ENCODE results near the gene CGA. TPM values are rescaled to one million over a fixed set of nuclear protein-coding genes. Genes with fewer than 3 reads are reported as not detected.

The CGA gene
- total RNA-seq, 1 donor = not detected

DNA sequence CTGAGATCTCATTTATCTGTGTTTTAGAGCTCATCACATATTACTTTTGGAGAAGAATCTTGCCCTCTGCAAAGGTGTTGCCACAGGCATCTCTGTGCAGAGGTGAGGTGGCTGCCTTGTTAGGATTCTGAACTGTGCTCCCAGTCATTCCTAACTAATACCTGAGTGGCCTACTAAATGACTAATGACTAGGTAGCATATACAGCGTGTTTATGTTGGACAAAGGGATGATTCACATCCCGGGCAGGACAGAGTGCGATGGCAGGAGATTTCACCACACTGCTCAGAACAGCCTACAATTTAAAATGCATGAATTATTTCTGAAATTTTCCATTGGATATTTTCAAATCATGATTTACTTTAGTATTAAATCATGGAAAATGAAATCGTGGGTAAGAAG lies 23.1 kb upstream of the CGA start:
- no peaks in the 10 kb centered on the region for H3K9me3 ChIP-seq (ENCODE audit: low read depth, low read length)
- peaks cover 4% of the 10 kb centered on the region for H3K27me3 ChIP-seq (ENCODE audit: insufficient read depth, low read length)
- H3K4me1 ChIP-seq (ENCODE audit: insufficient read depth, low read length) = no peaks in the 10 kb centered on the region
- no peak overlapping the region for H2AFZ ChIP-seq (ENCODE audit: low read length)
- no peak for DNase-seq (ENCODE audit: insufficient read length, low spot score, missing footprints)
- no peaks in the 10 kb centered on the region for H4K20me1 ChIP-seq (ENCODE audit: insufficient read depth, low read length)
- H3K27ac ChIP-seq (ENCODE audit: low read depth, low read length) = no peak overlapping the region
- no peak overlapping the region for H3K4me2 ChIP-seq (ENCODE audit: insufficient read depth, low read length)
- H3K4me3 ChIP-seq (ENCODE audit: insufficient read depth, low read length) = no peak overlapping the region
- no peak for TF ChIP-seq CTCF (IDR thresholded peaks at IDR 0.05; ENCODE audit: extremely low read depth, low read depth, low read length)
- no peaks in the 10 kb centered on the region for H3K36me3 ChIP-seq (ENCODE audit: insufficient read depth, low read length)
- H3K79me2 ChIP-seq (ENCODE audit: insufficient read depth, low read length) = no peaks in the 10 kb centered on the region

DNA sequence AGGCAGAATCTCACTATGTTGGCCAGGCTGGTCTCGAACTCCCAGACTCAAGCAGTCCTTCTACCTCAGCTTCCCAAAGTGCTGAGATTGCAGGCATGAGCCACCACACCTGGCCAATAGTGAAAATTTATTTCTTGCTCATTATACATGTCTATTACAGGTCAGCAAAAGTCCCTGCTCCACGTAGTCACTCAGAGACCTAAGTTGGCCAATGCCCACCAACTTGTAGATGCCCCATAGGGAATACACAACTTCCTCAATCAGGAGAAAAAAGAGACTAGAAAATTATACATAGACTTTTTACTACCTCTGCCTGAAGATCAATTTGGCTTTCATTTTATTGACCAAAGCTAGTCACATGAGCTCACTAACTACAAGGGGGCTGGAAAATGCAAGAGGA lies 22.0 kb upstream of the CGA start:
- Histone ChIP-seq H2AFZ (ENCODE audit: low read length) (no peak overlapping the region), H3K4me3 (ENCODE audit: insufficient read depth, low read length) (no peak overlapping the region), H3K79me2 (ENCODE audit: insufficient read depth, low read length) (no peaks in the 10 kb centered on the region), H3K27ac (ENCODE audit: low read depth, low read length) (no peak overlapping the region), H3K36me3 (ENCODE audit: insufficient read depth, low read length) (no peaks in the 10 kb centered on the region), H3K9me3 (ENCODE audit: low read depth, low read length) (no peaks in the 10 kb centered on the region), H3K27me3 (ENCODE audit: insufficient read depth, low read length) (peaks cover 4% of the 10 kb centered on the region), H3K4me2 (ENCODE audit: insufficient read depth, low read length) (no peak overlapping the region), H3K4me1 (ENCODE audit: insufficient read depth, low read length) (no peaks in the 10 kb centered on the region), H4K20me1 (ENCODE audit: insufficient read depth, low read length) (no peaks in the 10 kb centered on the region)
- no peak for DNase-seq (ENCODE audit: insufficient read length, low spot score, missing footprints)
- no peak for TF ChIP-seq CTCF (IDR thresholded peaks at IDR 0.05; ENCODE audit: extremely low read depth, low read depth, low read length)

DNA sequence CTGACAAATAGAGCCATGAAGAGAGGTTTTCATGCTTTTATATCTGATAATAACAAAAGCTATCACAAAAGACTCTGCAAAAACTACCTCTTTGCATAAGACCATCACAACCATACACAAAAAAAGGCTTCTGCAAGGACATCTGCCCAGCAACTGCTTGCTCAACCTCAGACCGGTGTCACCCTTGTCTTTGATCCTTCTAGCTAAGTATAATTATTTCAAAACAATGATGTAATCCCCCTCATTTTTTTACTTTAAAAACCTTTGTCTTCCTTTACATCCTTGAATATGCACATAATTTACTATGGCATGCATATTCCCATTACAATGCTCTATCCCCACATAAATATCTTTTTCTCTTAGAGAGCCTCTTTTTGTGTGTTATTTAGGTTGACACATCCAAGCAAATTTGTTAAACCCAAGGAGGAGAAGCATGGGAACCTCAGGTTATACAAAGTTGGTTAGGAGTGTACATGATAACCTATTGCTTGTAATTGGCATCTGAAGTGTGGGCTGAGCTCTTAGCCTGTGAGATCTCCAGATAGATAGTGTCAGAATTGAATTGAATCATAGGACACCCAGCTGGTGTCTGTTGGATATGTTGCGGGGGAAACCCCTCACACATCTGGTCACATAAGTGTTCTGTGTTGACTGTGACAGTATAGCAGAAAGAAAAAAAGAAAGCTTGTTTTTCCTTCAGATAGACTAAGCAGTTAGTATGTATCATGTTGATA lies 20.7 kb upstream of the CGA start:
- TF ChIP-seq CTCF (IDR thresholded peaks at IDR 0.05; ENCODE audit: extremely low read depth, low read depth, low read length) = no peak
- H3K4me3 ChIP-seq (ENCODE audit: insufficient read depth, low read length) = no peak overlapping the region
- no peaks in the 10 kb centered on the region for H4K20me1 ChIP-seq (ENCODE audit: insufficient read depth, low read length)
- H3K4me1 ChIP-seq (ENCODE audit: insufficient read depth, low read length) = no peaks in the 10 kb centered on the region
- peaks cover 4% of the 10 kb centered on the region for H3K27me3 ChIP-seq (ENCODE audit: insufficient read depth, low read length)
- no peak overlapping the region for H3K27ac ChIP-seq (ENCODE audit: low read depth, low read length)
- H3K36me3 ChIP-seq (ENCODE audit: insufficient read depth, low read length) = no peaks in the 10 kb centered on the region
- no peak overlapping the region for H3K4me2 ChIP-seq (ENCODE audit: insufficient read depth, low read length)
- no peaks in the 10 kb centered on the region for H3K9me3 ChIP-seq (ENCODE audit: low read depth, low read length)
- DNase-seq (ENCODE audit: insufficient read length, low spot score, missing footprints) = no peak
- no peaks in the 10 kb centered on the region for H3K79me2 ChIP-seq (ENCODE audit: insufficient read depth, low read length)
- no peak overlapping the region for H2AFZ ChIP-seq (ENCODE audit: low read length)

DNA sequence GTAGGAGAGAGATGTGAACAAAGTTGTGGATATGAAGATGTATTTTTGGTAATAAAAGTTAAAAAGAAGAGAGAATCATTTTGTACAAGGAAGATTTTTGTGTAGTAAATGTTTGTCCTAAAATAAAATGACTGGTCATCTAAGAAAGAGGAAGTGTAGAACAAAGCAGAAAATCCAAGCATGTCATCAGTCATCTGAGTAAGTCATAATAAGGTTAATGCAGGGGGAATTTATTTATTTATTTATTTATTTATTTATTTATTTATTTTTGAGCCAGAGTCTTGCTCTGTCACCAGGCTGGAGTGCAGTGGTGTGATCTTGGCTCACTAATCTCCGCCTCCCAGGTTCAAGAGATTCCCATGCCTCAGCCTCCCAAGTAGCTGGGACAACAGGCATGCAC lies 15.7 kb upstream of the CGA start:
- no peak for TF ChIP-seq CTCF (IDR thresholded peaks at IDR 0.05; ENCODE audit: extremely low read depth, low read depth, low read length)
- H3K4me3 ChIP-seq (ENCODE audit: insufficient read depth, low read length) = no peak overlapping the region
- no peaks in the 10 kb centered on the region for H4K20me1 ChIP-seq (ENCODE audit: insufficient read depth, low read length)
- H3K4me2 ChIP-seq (ENCODE audit: insufficient read depth, low read length) = no peak overlapping the region
- no peaks in the 10 kb centered on the region for H3K79me2 ChIP-seq (ENCODE audit: insufficient read depth, low read length)
- H3K4me1 ChIP-seq (ENCODE audit: insufficient read depth, low read length) = no peaks in the 10 kb centered on the region
- no peak overlapping the region for H2AFZ ChIP-seq (ENCODE audit: low read length)
- peaks cover 4% of the 10 kb centered on the region for H3K27me3 ChIP-seq (ENCODE audit: insufficient read depth, low read length)
- DNase-seq (ENCODE audit: insufficient read length, low spot score, missing footprints) = no peak
- H3K27ac ChIP-seq (ENCODE audit: low read depth, low read length) = no peak overlapping the region
- H3K9me3 ChIP-seq (ENCODE audit: low read depth, low read length) = no peaks in the 10 kb centered on the region
- H3K36me3 ChIP-seq (ENCODE audit: insufficient read depth, low read length) = no peaks in the 10 kb centered on the region
